Iris pigment epithelial cell (primary cell): ENCODE results near the gene PLXDC1.

Experiments used
- DNase-seq: peaks from one replicate; pipeline ENCODE4 v3.0.0-alpha.2; 2011; ENCODE audit warnings: low read depth

Gene PLXDC1

GRCh38 chr17:39151150-39151942, at the start of gene PLXDC1:
Gene PLXDC1 (minus strand): TSS chr17:39151637. CDS start chr17:39151437, 200 bp downstream.
- DNase-seq, result no peak

GRCh38 chr17:39200957-39201510, 49.6 kb upstream of the PLXDC1 start:
- no peak for DNase-seq

- DNase-seq, result peak; percentile 41
These were observed 48.8 kb upstream of the PLXDC1 start, which contains the start of gene RPL19 for GRCh38 chr17:39200070-39200879. Gene RPL19 (plus strand): TSS chr17:39200283. CDS start chr17:39200345, 62 bp downstream.

GRCh38 chr17:39199820-39200069, 48.3 kb upstream of the PLXDC1 start:
- DNase-seq, result peak; percentile 96

- DNase-seq, result no peak
These were observed 46.7 kb upstream of the PLXDC1 start for GRCh38 chr17:39198186-39198566.

GRCh38 chr17:39197380-39198185, 46.1 kb upstream of the PLXDC1 start, which contains the start of gene CACNB1:
Gene CACNB1 (minus strand): TSS chr17:39197669. CDS start chr17:39197495, 174 bp downstream.
- peak; percentile 77 for DNase-seq

- DNase-seq, result no peak
These were observed 45.4 kb upstream of the PLXDC1 start for GRCh38 chr17:39196808-39197291.

GRCh38 chr17:39196241-39196807, 44.9 kb upstream of the PLXDC1 start:
- DNase-seq, result no peak

GRCh38 chr17:39195568-39196160, 44.2 kb upstream of the PLXDC1 start:
- DNase-seq, result no peak

- no peak for DNase-seq
These were observed 43.6 kb upstream of the PLXDC1 start for GRCh38 chr17:39194985-39195524.

GRCh38 chr17:39194089-39194984, 42.9 kb upstream of the PLXDC1 start:
- DNase-seq, result peak; percentile 48

GRCh38 chr17:39193346-39193745, 41.9 kb upstream of the PLXDC1 start:
- DNase-seq, result no peak

- DNase-seq, result no peak
These were observed 41.5 kb upstream of the PLXDC1 start for GRCh38 chr17:39192901-39193300.

GRCh38 chr17:39191750-39192510, 40.5 kb upstream of the PLXDC1 start:
- no peak for DNase-seq

- DNase-seq, result no peak
These were observed 35.9 kb upstream of the PLXDC1 start for GRCh38 chr17:39187152-39187830.

- DNase-seq, result no peak
These were observed 35.1 kb upstream of the PLXDC1 start for GRCh38 chr17:39186481-39187002.

GRCh38 chr17:39183720-39184119, 32.3 kb upstream of the PLXDC1 start:
- no peak for DNase-seq

- DNase-seq, result no peak
These were observed 31.6 kb upstream of the PLXDC1 start for GRCh38 chr17:39183045-39183444.
